ENCODE results near the gene XRCC1. TPM values are rescaled to one million over a fixed set of nuclear protein-coding genes. Genes with fewer than 3 reads are reported as not detected.

The XRCC1 gene
- total RNA-seq, 1 experiment from 2014 or later: 38.0 TPM

- no peaks in the 10 kb centered on the region for H4K20me1 ChIP-seq (ENCODE audit: control insufficient read depth, insufficient read depth, insufficient read length)
Observed at GRCh38 chr19:43622070-43622469, 46.7 kb upstream of the XRCC1 start.

More at GRCh38 chr19:43622070-43622469, 46.7 kb upstream of the XRCC1 start:
- H3K79me2 ChIP-seq (ENCODE audit: insufficient read depth, low read length): no peaks in the 10 kb centered on the region
- DNase-seq: no peak
- H4K91ac ChIP-seq (ENCODE audit: insufficient read length, low read depth, low read length): no peak overlapping the region
- no peak for TF ChIP-seq CTCF (conservative IDR thresholded peaks at IDR 0.05)
- Mint-ChIP-seq H3K9me3 (no peaks in the 10 kb centered on the region; a peak in 1 of 5 replicates), H3K36me3 (ENCODE audit: insufficient read depth in 1 of 3, low read depth in 3 of 3) (peaks cover 11 to 26% (median 13%) of the 10 kb centered on the region in 3 experiments; a peak in 6 of 7 replicates), H3K27me3 (ENCODE audit: low read depth) (peaks cover 6% of the 10 kb centered on the region), H3K27ac (no peak overlapping the region), H3K4me3 (no peak overlapping the region), H3K4me1 (peaks cover 25 to 40% of the 10 kb centered on the region in 2 experiments)
- no CpG with 5 or more reads among the region's 4 CpGs for WGBS (ENCODE audit: extremely low coverage, insufficient read length, low lambda C conversion rate)
- H3K9ac ChIP-seq (ENCODE audit: extremely low read depth, insufficient read length, low read length): no peak overlapping the region
- no peaks in the 10 kb centered on the region for H3K79me1 ChIP-seq (ENCODE audit: insufficient read depth, low read depth, low read length, poor library complexity, severe bottlenecking)
- H3K56ac ChIP-seq (ENCODE audit: insufficient read length, low read depth, low read length): no peak overlapping the region
- peaks cover 14% of the 10 kb centered on the region for H3K23me2 ChIP-seq (ENCODE audit: insufficient read length, low read depth, low read length, poor library complexity, severe bottlenecking)
- no peak overlapping the region for H2AFZ ChIP-seq (ENCODE audit: low read length)
- H3T11ph ChIP-seq (ENCODE audit: low read length): no peak overlapping the region
- no peak overlapping the region for H3K27ac ChIP-seq (ENCODE audit: insufficient read length, low read depth, low read length)
- no peak overlapping the region for H3K23ac ChIP-seq (ENCODE audit: insufficient read length, low read depth, low read length)
- H2BK20ac ChIP-seq (ENCODE audit: low read depth, low read length, poor library complexity, severe bottlenecking): no peak overlapping the region
- H2BK15ac ChIP-seq (ENCODE audit: low read depth, low read length): no peak overlapping the region
- H2BK5ac ChIP-seq (ENCODE audit: insufficient read length, low read length): no peak overlapping the region
- no peak overlapping the region for H3K4me2 ChIP-seq (ENCODE audit: insufficient read depth, insufficient read length, low read length)
- H3K18ac ChIP-seq (ENCODE audit: insufficient read length, low read depth, low read length): no peak overlapping the region
- no peaks in the 10 kb centered on the region for H3K27me3 ChIP-seq (ENCODE audit: insufficient read depth, low read length)
- H2AK5ac ChIP-seq (ENCODE audit: insufficient read length, low read length): no peak overlapping the region
- H3K4ac ChIP-seq (ENCODE audit: low read depth, low read length): no peak overlapping the region
- H3K9me3 ChIP-seq (ENCODE audit: control insufficient read depth, low read depth, low read length): no peaks in the 10 kb centered on the region
- H2BK120ac ChIP-seq (ENCODE audit: low read depth, low read length, poor library complexity, severe bottlenecking): no peak overlapping the region
- H2BK12ac ChIP-seq (ENCODE audit: insufficient read length, low read depth, low read length): no peak overlapping the region
- no peak overlapping the region for H3K14ac ChIP-seq (ENCODE audit: insufficient read depth, low read length)
- H3K4me1 ChIP-seq (ENCODE audit: insufficient read depth, low read length): no peaks in the 10 kb centered on the region; the same call in none of the 2 replicates
- no peak overlapping the region for H4K8ac ChIP-seq (replicated peaks; ENCODE audit: insufficient read length, low read depth, low read length)
- H4K5ac ChIP-seq (ENCODE audit: insufficient read length, low read depth, low read length): no peak overlapping the region

All from H9 (cell line).